Camera-type eye (tissue), 1 donor: ENCODE results near the gene SCN3B. TPM values are rescaled to one million over a fixed set of nuclear protein-coding genes. Genes with fewer than 3 reads are reported as not detected.

Source experiments
- total RNA-seq: library from RNA; depleted of rRNA; stranded (reverse); fragments of >200 nt; gene quantifications from one replicate; pipeline ENCODE4 v1.2.3, GENCODE V29; 2014

SCN3B gene
- 38.5 TPM for total RNA-seq

GRCh38 chr11:123654566-123655081, at the start of gene SCN3B:
SCN3B (minus strand) TSS chr11:123654624; CDS start chr11:123653801, 823 bp downstream.

Other genes starting within 250 kb of the SCN3B start
- 92.0 TPM for gene GRAMD1B, start 224.4 kb downstream of the SCN3B start, total RNA-seq
- 16.1 TPM for gene ZNF202, start 87.0 kb upstream of the SCN3B start, total RNA-seq
- gene OR6X1, start 99.9 kb upstream of the SCN3B start, total RNA-seq = not detected
- gene OR6M1, start 151.7 kb upstream of the SCN3B start, total RNA-seq = not detected
- not detected for gene TMEM225, start 231.0 kb upstream of the SCN3B start, total RNA-seq
- not detected for gene OR8D4, start 247.5 kb upstream of the SCN3B start, total RNA-seq